ENCODE measurements around the gene SCAMP2.

SCAMP2 gene

GRCh38 chr15:74843891-74844299, 29.3 kb downstream of the SCAMP2 start:
- H3K36me3 ChIP-seq (replicated peaks), result peaks cover 72% of the 10 kb centered on the region
- in situ Hi-C loops (cut with MboI; ENCODE audit: low sequenced_read_pairs), result no loop called here

GRCh38 chr15:74843445-74843828, 29.7 kb downstream of the SCAMP2 start:
- DNase-seq (ENCODE audit: low spot score in 2 of 2), result no peak
- Histone ChIP-seq H3K4me3 (peak overlapping the region; percentile 89), H3K27me3 (ENCODE audit: low read depth) (no peaks in the 10 kb centered on the region), H3K36me3 (replicated peaks) (peaks cover 72% of the 10 kb centered on the region), H3K9me3 (no peaks in the 10 kb centered on the region), H3K4me1 (peaks cover 17% of the 10 kb centered on the region)
- in situ Hi-C loops (cut with MboI; ENCODE audit: low sequenced_read_pairs), result no loop called here

More at GRCh38 chr15:74843891-74844299, 29.3 kb downstream of the SCAMP2 start:
- Histone ChIP-seq H3K4me3 (peak overlapping the region; percentile 89), H3K27me3 (ENCODE audit: low read depth) (no peaks in the 10 kb centered on the region), H3K4me1 (peaks cover 17% of the 10 kb centered on the region), H3K9me3 (no peaks in the 10 kb centered on the region)
- DNase-seq (ENCODE audit: low spot score in 2 of 2), result peak in 1 of 2 experiments; percentile 44

- peak; percentile 96 to 98 for DNase-seq (ENCODE audit: low spot score in 2 of 2)
- Histone ChIP-seq H3K27me3 (ENCODE audit: low read depth) (no peaks in the 10 kb centered on the region), H3K36me3 (replicated peaks) (peaks cover 68% of the 10 kb centered on the region), H3K4me3 (peak within 1 kb of the TSS; percentile 89), H3K4me1 (peaks cover 17% of the 10 kb centered on the region), H3K9me3 (no peaks in the 10 kb centered on the region)
- in situ Hi-C loops (cut with MboI; ENCODE audit: low sequenced_read_pairs), result no loop called here
Observed at GRCh38 chr15:74842581-74843444, 30.4 kb downstream of the SCAMP2 start, which contains the start of gene ULK3. Gene ULK3 (minus strand): TSS chr15:74843156. CDS start chr15:74843105, 51 bp downstream.

- in situ Hi-C loops (cut with MboI; ENCODE audit: low sequenced_read_pairs), result no loop called here
- Histone ChIP-seq H3K4me3 (peak overlapping the region; percentile 89), H3K9me3 (no peaks in the 10 kb centered on the region), H3K4me1 (peaks cover 17% of the 10 kb centered on the region), H3K27me3 (ENCODE audit: low read depth) (no peaks in the 10 kb centered on the region), H3K36me3 (replicated peaks) (peaks cover 61% of the 10 kb centered on the region)
- peak in 1 of 2 experiments; percentile 42 for DNase-seq (ENCODE audit: low spot score in 2 of 2)
Observed at GRCh38 chr15:74841891-74842373, 31.2 kb downstream of the SCAMP2 start.

GRCh38 chr15:74840851-74841775, 32.1 kb downstream of the SCAMP2 start:
- Histone ChIP-seq H3K4me1 (peaks cover 17% of the 10 kb centered on the region), H3K36me3 (replicated peaks) (peaks cover 56% of the 10 kb centered on the region)
- in situ Hi-C loops (cut with MboI; ENCODE audit: low sequenced_read_pairs), result no loop called here

GRCh38 chr15:74839526-74840395, 33.4 kb downstream of the SCAMP2 start:
- Histone ChIP-seq H3K4me3 (no peak overlapping the region), H3K36me3 (replicated peaks) (peaks cover 52% of the 10 kb centered on the region), H3K4me1 (peaks cover 17% of the 10 kb centered on the region), H3K9me3 (no peaks in the 10 kb centered on the region), H3K27me3 (ENCODE audit: low read depth) (no peaks in the 10 kb centered on the region)
- in situ Hi-C loops (cut with MboI; ENCODE audit: low sequenced_read_pairs), result no loop called here
- DNase-seq (ENCODE audit: low spot score in 2 of 2), result no peak

More at GRCh38 chr15:74840851-74841775, 32.1 kb downstream of the SCAMP2 start:
- DNase-seq (ENCODE audit: low spot score in 2 of 2), result no peak
- H3K27me3 ChIP-seq (ENCODE audit: low read depth), result no peaks in the 10 kb centered on the region
- no peaks in the 10 kb centered on the region for H3K9me3 ChIP-seq
- H3K4me3 ChIP-seq, result no peak overlapping the region

GRCh38 chr15:74838746-74839525, 34.2 kb downstream of the SCAMP2 start:
- in situ Hi-C loops (cut with MboI; ENCODE audit: low sequenced_read_pairs), result no loop called here
- no peak for DNase-seq (ENCODE audit: low spot score in 2 of 2)
- peaks cover 14% of the 10 kb centered on the region for H3K4me1 ChIP-seq

GRCh38 chr15:74838137-74838516, 35.0 kb downstream of the SCAMP2 start:
- in situ Hi-C loops (cut with MboI; ENCODE audit: low sequenced_read_pairs), result no loop called here
- H3K36me3 ChIP-seq (replicated peaks), result peaks cover 37% of the 10 kb centered on the region
- no peak overlapping the region for H3K4me3 ChIP-seq
- H3K27me3 ChIP-seq (ENCODE audit: low read depth), result no peaks in the 10 kb centered on the region
- H3K9me3 ChIP-seq, result no peaks in the 10 kb centered on the region
- no peak for DNase-seq (ENCODE audit: low spot score in 2 of 2)
- peaks cover 6% of the 10 kb centered on the region for H3K4me1 ChIP-seq

More at GRCh38 chr15:74838746-74839525, 34.2 kb downstream of the SCAMP2 start:
- H3K4me3 ChIP-seq, result no peak overlapping the region
- peaks cover 43% of the 10 kb centered on the region for H3K36me3 ChIP-seq (replicated peaks)
- H3K9me3 ChIP-seq, result no peaks in the 10 kb centered on the region
- H3K27me3 ChIP-seq (ENCODE audit: low read depth), result no peaks in the 10 kb centered on the region

- in situ Hi-C loops (cut with MboI; ENCODE audit: low sequenced_read_pairs), result no loop called here
- no peaks in the 10 kb centered on the region for H3K9me3 ChIP-seq
- H3K4me3 ChIP-seq, result no peak overlapping the region
- no peak for DNase-seq (ENCODE audit: low spot score in 2 of 2)
- peaks cover 6% of the 10 kb centered on the region for H3K4me1 ChIP-seq
- H3K36me3 ChIP-seq (replicated peaks), result peaks cover 37% of the 10 kb centered on the region
- H3K27me3 ChIP-seq (ENCODE audit: low read depth), result no peaks in the 10 kb centered on the region
Observed at GRCh38 chr15:74837482-74838136, 35.6 kb downstream of the SCAMP2 start.

GRCh38 chr15:74836846-74837245, 36.3 kb downstream of the SCAMP2 start:
- Histone ChIP-seq H3K4me3 (no peak overlapping the region), H3K4me1 (peaks cover 2% of the 10 kb centered on the region), H3K9me3 (no peaks in the 10 kb centered on the region), H3K36me3 (replicated peaks) (peaks cover 37% of the 10 kb centered on the region), H3K27me3 (ENCODE audit: low read depth) (no peaks in the 10 kb centered on the region)
- DNase-seq (ENCODE audit: low spot score in 2 of 2), result no peak
- in situ Hi-C loops (cut with MboI; ENCODE audit: low sequenced_read_pairs), result no loop called here

GRCh38 chr15:74835312-74835823, 37.8 kb downstream of the SCAMP2 start:
- in situ Hi-C loops (cut with MboI; ENCODE audit: low sequenced_read_pairs), result no loop called here
- peak; percentile 87 to 95 for DNase-seq (ENCODE audit: low spot score in 2 of 2)
- Histone ChIP-seq H3K4me1 (no peaks in the 10 kb centered on the region), H3K4me3 (no peak overlapping the region), H3K27me3 (ENCODE audit: low read depth) (peaks cover 3% of the 10 kb centered on the region; the same call in 1 of the 2 replicates), H3K36me3 (replicated peaks) (peaks cover 28% of the 10 kb centered on the region), H3K9me3 (no peaks in the 10 kb centered on the region)

All from HAP-1 (cell line).